Measurements from ENCODE around the gene KCND3. TPM values are rescaled to one million over a fixed set of nuclear protein-coding genes. Genes with fewer than 3 reads are reported as not detected.
A peak's percentile ranks its signal among the peaks of the same experiment; 100 is the strongest.

The KCND3 gene
- total RNA-seq, 1 experiment from 2014 or later = not detected

- peaks cover 6% of the 10 kb centered on the region for H3K4me1 Mint-ChIP-seq (ENCODE audit: insufficient read depth, unreplicated experiment)
- DNase-seq (ENCODE audit: unreplicated experiment) = peak; percentile 96
These were observed 233.9 kb downstream of the KCND3 start, which contains the start of gene DDX20 for GRCh38 chr1:111755331-111756123. Gene DDX20 (plus strand): TSS chr1:111755901. CDS start chr1:111755925, 24 bp downstream.

DNA sequence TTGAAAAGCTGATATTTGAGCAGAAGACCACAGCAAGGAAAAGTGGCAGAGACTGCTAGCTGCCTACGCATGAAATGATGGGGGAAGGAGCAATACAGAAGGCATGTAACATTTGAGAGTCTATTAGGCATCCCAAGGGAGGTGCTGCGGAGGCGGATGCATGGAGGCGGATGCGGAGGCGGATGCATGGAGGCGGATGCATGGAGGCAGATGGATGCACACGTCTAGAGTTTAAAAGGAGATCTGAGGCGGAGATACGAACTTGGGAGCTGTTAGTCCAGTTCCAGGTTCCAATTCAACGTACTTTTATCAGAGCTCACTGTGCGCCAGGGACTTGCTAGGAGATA lies 234.5 kb downstream of the KCND3 start:
- Mint-ChIP-seq H3K9me3 (ENCODE audit: unreplicated experiment) (no peaks in the 10 kb centered on the region), H3K4me3 (ENCODE audit: unreplicated experiment) (peak overlapping the region; percentile 95), H3K36me3 (ENCODE audit: insufficient read depth, unreplicated experiment) (peaks cover 25% of the 10 kb centered on the region), H3K4me1 (ENCODE audit: insufficient read depth, unreplicated experiment) (peaks cover 6% of the 10 kb centered on the region), H3K27ac (ENCODE audit: low read depth, unreplicated experiment) (peak overlapping the region; percentile 95), H3K27me3 (ENCODE audit: insufficient read depth, unreplicated experiment) (no peaks in the 10 kb centered on the region)
- ChIA-PET POLR2A (interaction anchor here (0.6 to 5.3 kb wide), 21 partner anchors 9 to 797 kb away, joined by 3 to 86 read pairs (median 4); partner anchors contain the start of genes ATP5PB, INKA2, RAP1A and WDR77), CTCF (interaction anchor here (0.6 to 2.9 kb wide), 30 partner anchors 10 to 1346 kb away, joined by 3 to 24 read pairs (median 4); partner anchors contain the start of gene INKA2)
- no peak for DNase-seq (ENCODE audit: unreplicated experiment)
- TF ChIP-seq CTCF (IDR thresholded peaks at IDR 0.05; ENCODE audit: unreplicated experiment) = no peak
- BruUV-seq (replicated peaks) = no TSS peak
- intact Hi-C loops (cut with micrococcal nuclease) = loop anchor here (2.0 kb wide), 2 partner anchors 40 to 274 kb away; no protein-coding TSS in a partner anchor

More at GRCh38 chr1:111755331-111756123, 233.9 kb downstream of the KCND3 start, which contains the start of gene DDX20:
- CTCF ChIA-PET = interaction anchor here (0.6 to 2.9 kb wide), 30 partner anchors 10 to 636 kb away, joined by 3 to 24 read pairs (median 4); partner anchors contain the start of gene INKA2
- TF ChIP-seq CTCF (IDR thresholded peaks at IDR 0.05; ENCODE audit: unreplicated experiment) = peak; percentile 88
- intact Hi-C loops (cut with micrococcal nuclease) = loop anchor here (2.0 kb wide), 2 partner anchors 41 to 275 kb away; no protein-coding TSS in a partner anchor
- no peaks in the 10 kb centered on the region for H3K9me3 Mint-ChIP-seq (ENCODE audit: unreplicated experiment)
- POLR2A ChIA-PET = interaction anchor here (0.6 to 5.3 kb wide), 23 partner anchors 8 to 798 kb away, joined by 3 to 86 read pairs (median 4); partner anchors contain the start of genes ATP5PB, INKA2, RAP1A and WDR77
- H3K27me3 Mint-ChIP-seq (ENCODE audit: insufficient read depth, unreplicated experiment) = no peaks in the 10 kb centered on the region
- no TSS peak for BruUV-seq (replicated peaks)
- H3K36me3 Mint-ChIP-seq (ENCODE audit: insufficient read depth, unreplicated experiment) = peaks cover 31% of the 10 kb centered on the region
- H3K27ac Mint-ChIP-seq (ENCODE audit: low read depth, unreplicated experiment) = peak within 1 kb of the TSS; percentile 95
- peak within 1 kb of the TSS; percentile 95 for H3K4me3 Mint-ChIP-seq (ENCODE audit: unreplicated experiment)

DNA sequence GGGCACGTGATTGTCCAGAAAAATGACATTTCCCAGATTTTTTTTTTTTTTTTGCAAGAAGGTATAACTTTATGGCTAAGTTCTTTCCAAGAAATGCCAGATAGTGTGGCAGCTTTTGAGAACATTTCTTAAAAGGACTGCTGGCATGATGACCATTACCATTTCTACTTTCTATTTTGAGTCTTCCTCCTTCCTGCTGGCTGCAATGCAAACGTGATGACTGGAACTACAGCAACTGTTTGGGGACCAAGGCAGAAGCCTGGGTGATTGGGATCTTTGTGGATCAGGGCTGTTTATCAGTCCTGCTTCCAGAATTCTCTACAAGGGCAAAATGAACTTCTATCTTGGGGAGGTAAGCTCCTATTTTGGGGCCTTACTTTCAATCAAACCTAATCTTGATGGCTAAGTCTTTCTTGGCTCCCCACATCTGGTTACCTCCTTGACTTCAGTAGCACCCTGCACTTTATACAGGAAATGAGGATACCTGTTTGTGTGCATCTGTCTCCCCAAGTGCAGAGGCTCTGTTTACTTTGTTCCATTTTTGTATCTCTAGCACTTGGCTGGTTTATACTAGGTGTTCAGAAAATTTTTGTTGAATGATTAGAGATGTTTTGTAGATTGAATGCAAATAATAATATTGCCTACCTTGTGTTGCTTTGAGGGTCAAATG lies 237.4 kb downstream of the KCND3 start:
- no peaks in the 10 kb centered on the region for H3K27me3 Mint-ChIP-seq (ENCODE audit: insufficient read depth, unreplicated experiment)
- POLR2A ChIA-PET = interaction anchor here (0.6 to 1.8 kb wide), 4 partner anchors 13 to 422 kb away, joined by 3 to 16 read pairs (median 4); partner anchors contain the start of gene INKA2
- no peaks in the 10 kb centered on the region for H3K36me3 Mint-ChIP-seq (ENCODE audit: insufficient read depth, unreplicated experiment)
- no peak overlapping the region for H3K4me3 Mint-ChIP-seq (ENCODE audit: unreplicated experiment)
- H3K27ac Mint-ChIP-seq (ENCODE audit: low read depth, unreplicated experiment) = no peak overlapping the region
- H3K9me3 Mint-ChIP-seq (ENCODE audit: unreplicated experiment) = no peaks in the 10 kb centered on the region
- intact Hi-C loops (cut with micrococcal nuclease) = no loop called here
- H3K4me1 Mint-ChIP-seq (ENCODE audit: insufficient read depth, unreplicated experiment) = peaks cover 6% of the 10 kb centered on the region
- TF ChIP-seq CTCF (IDR thresholded peaks at IDR 0.05; ENCODE audit: unreplicated experiment) = no peak
- no peak for DNase-seq (ENCODE audit: unreplicated experiment)
- CTCF ChIA-PET = interaction anchor here (0.6 to 2.5 kb wide), 6 partner anchors 15 to 1241 kb away, joined by 4 to 10 read pairs (median 5); no protein-coding TSS in a partner anchor
- BruUV-seq (replicated peaks) = no TSS peak

Data from MCF 10A (cell line).